ENCODE data around the gene IYD.

The IYD gene, protein sequence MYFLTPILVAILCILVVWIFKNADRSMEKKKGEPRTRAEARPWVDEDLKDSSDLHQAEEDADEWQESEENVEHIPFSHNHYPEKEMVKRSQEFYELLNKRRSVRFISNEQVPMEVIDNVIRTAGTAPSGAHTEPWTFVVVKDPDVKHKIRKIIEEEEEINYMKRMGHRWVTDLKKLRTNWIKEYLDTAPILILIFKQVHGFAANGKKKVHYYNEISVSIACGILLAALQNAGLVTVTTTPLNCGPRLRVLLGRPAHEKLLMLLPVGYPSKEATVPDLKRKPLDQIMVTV

DNA sequence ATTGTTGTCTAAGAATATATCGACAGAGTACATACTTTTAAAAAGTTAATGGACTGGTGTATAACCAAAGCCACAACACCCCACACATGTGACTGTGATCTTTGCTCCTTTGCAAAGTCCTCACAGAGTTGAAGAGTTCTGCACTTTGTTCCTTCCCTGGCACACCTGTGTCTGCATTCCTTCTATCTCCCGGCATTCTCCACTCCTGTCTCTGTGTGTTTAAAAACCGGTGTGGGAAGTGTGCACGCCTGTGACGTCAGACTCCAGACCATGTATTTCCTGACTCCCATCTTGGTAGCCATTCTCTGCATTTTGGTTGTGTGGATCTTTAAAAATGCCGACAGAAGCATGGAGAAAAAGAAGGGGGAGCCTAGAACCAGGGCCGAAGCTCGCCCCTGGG, at the start of gene IYD:
Gene IYD (plus strand): TSS at position 251 of the 400 bp plus-strand sequence. CDS start 20 bp downstream, at position 271.
- DNase-seq (ENCODE audit: low spot score): no peak

DNA sequence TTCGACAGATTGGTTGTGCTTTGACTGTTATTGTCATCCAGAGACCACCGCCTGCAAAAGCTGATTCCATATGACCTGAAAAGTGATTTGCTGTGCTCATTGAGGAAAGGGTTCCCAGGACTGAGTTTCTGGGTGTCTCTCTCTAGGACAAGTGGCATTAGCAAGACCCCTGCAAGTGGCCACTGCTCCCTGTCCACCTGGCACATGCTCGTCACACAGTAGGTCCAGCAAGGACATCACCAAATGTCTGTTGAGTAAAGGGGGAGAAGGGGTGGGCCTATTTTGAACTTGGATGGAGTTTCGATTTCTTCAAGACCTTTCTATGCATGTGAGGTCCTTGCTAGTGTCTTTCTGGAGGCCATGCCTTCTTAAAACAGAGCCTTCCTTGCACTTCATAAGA, 48.9 kb upstream of the IYD start:
- DNase-seq (ENCODE audit: low spot score): no peak

DNA sequence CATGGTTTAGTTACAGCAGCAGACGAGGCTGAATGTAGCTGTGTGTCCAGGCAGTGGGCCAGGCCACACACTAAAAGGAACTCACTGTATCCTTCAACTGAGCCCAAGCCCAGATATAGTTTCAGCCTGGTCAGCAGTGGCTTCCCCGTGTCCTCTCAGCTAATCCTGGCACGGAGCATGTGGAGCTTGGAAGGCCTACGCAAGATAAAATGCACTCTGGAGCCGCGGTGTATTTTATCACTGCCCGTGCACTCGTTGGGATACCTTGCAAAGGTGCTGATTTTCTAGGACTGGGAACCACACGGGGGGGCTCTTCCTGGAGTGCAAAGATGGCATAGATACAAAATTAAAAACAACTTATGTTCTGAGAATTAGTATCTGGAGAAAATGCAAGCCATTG, 48.4 kb upstream of the IYD start:
- DNase-seq (ENCODE audit: low spot score): no peak

DNA sequence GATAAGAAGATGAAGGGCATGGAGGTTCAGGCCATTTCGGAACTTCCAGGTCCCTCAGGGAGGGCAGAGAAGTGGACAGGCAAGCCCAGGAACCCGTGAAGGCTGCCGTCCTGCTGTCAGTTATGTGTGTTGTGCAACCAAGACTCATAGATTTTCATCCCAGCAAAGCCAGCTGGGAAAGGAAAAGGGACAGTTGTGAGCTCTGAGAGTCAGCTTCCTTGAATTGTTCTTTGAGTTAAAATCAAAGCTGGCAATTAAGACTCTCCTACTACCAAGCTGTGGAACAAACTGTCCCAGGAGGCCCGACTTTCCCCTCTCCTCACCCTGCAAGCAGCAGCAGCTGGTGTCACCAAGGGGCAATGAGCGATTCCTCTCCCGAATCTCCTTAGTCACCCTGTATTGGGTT, 46.3 kb upstream of the IYD start:
- DNase-seq (ENCODE audit: low spot score): no peak

DNA sequence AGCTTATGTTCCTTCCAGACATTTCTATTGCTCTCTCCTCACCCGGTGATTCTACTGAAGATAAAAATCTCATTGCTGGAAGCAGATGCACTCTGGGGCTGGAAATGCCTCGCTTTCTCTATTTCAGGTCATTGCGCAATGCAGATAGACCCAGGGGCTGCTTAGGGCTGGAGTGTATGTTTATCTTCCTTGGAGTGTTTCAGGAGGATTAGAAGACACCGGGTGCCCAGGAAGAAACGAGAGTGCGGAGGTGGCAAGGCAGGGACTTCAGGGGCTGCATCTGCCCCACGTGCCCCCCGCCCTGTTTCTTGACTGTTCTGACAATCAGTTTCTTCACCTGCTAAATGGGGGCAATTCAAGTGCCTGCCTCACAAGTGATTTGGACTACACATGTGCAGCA, 45.6 kb upstream of the IYD start:
- DNase-seq (ENCODE audit: low spot score): no peak

DNA sequence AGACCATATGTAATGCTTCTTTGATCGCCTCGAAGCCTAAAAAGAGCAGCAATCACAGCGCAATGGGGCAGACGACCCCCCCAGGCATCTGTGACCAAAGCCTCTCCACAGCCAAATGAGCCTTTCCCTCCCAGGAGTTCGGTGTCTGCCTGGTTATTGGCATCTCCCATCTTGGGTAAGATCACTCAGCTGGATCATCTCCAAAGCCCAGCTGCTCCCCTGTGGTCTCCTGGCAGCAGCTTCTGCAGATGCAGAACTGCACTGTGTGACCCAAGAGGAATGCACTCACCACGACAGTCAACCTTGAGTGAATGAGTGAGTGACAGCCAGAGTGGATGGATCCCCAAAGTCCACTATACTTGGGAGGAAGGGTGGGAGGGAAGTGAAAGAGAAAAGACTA, 44.8 kb upstream of the IYD start:
- DNase-seq (ENCODE audit: low spot score): no peak

DNA sequence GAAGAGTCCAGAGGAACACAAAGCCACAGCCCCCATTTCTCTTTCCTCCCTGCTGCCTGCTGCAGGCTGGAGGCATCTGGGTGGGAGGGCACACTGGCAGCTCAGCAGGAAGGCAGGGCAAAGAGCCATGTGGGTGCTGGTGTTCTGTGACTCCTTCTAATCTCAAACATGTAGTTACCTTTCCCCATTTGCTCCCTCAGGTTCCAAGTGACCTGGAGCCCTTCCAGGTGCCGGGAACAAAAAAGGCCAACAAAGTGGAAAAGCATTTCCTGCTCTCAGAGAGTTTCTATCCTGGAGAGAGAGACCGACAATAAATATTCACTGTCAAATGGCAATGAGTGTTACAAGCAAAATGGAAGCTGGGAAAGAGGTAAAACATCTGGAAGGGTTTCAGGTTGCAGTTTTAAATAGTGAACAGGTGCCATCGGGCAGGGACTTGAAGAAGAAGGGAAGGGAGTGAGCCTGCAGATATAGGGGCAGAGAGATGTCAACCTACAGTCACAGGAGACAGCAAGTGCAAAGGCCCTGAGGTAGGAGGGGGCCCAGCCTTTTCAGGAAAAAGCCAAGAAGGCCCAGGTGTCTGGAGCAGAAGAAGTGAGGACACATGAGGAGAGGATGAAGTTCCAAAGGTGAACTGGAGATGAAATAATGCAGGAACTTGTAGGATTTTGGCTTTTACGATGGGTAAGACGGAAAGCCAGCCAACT, 43.6 kb upstream of the IYD start:
- DNase-seq (ENCODE audit: low spot score): no peak

DNA sequence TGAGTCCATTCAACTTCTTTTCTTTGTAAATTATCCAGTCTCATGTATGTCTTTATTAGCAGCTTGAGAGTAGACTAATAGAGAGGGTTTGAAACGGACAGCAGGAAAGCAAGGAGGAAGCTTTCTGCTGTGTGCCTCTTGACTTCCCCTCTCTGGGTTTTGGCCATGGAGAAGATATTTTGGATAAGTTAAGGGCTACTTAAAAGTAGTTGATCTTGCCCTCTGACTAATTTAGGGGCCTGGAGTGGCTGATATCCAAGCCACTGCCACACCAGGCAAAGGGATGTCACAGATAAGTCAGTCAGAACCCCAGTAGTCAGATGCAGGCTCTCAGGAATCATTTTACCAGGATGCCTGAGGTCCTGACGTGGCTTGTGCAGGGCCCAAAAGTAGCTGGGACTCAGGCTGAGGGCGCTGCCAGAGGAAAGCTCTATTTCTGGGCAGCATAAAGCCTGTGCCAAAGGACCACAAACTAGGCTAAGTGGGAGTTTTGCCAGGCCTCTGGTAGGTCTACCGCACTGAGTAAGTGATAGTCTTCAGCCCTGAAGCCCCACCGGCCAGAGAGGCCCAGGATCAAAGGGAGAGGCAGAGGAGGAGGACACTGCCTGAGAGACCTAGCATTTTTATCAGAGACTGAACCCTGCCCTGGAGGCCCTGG, 41.6 kb upstream of the IYD start:
- DNase-seq (ENCODE audit: low spot score): no peak

DNA sequence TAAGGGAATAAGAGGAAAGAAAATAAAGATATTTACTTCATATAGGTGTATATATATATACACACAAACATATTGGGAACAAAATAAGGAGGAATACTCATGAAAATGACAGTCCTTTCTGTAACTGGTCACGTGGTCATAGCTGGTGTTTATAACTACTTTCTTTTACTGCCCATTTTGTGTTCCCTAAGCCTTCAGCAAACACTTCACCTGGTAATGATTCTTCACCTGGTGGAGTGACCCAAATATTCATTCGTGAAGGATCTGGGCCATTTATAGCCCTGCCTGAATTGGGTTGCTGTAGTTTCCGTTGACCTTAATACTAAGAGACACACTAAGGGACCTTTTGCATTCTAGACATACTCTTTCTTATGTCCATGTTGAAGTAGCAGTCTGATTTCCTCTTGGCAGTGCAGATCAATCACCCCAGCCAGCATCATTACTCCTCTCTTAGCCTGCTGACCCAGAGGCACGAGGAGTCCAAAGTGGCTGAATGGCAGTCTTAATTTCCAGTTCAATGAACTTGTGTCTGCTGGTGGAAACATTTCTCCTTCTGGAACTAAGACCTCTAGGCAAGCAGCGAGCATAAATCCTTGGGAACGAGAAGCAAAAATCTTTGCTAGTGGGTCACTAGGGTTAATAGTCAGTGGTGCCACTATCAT, 39.9 kb upstream of the IYD start:
- no peak for DNase-seq (ENCODE audit: low spot score)

DNA sequence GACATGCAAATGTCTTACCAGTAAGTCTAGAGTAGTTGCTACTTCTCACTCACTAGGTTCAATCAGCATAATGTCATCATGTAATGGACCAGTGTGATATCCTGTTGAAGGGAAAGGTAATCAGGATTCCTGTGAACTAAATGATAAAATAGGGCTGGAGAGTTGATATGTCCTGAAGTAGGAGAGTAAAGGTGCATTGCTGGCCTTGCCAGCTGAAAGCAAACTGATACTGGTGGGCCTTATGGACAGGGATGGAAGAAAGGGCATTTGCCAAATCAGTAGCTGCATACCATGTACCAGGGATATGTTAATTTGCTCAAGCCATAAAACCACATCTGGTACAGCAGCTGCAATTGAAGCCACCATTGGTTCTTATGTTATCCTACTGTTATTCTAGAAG, 37.5 kb upstream of the IYD start:
- no peak for DNase-seq (ENCODE audit: low spot score)

DNA sequence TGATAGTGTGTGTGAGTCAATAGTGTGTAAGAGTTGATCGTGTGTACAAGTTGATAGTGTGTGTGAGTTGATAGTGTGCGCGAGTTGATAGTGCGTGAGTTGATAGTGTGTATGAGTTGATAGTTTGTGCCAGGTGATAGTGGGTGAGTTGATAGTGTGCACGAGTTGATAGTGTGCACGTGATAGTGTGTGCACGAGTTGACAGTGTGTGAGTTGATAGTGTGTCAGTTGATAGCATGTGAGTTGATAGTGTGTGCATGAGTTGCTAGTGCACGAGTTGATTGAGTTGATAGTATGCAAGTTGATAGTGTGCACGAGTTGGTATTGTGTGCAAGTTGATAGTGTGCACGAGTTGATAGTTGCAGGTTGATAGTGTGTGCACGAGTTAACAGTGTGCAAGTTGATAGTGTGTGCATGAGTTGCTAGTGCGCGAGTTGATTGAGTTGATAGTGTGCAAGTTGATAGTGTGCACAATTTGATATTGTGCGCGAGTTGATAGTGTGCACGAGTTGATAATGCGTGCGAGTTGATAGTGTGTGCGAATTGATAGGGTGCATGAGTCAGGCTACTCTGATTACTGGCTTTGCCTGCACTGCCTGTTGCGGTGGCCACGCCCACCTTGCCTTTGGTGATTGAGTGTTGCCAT, 35.8 kb upstream of the IYD start:
- no peak for DNase-seq (ENCODE audit: low spot score)

DNA sequence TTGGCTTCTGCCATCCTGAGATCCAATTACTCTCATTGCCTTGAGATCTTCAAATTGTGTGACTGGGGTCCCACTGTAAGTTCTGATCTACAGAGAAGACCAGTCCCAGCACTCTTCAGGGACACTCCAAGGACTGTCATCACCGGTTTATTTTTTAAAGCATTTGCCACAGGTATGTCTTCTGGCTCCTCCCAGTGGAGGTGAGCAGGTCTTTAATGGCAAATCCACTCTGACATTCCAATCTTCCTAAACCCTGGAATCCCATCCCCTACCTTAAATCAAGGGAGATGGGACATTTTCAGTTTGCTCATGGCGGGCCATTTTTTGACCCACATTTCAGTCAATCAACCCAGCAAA, 35.2 kb upstream of the IYD start:
- no peak for DNase-seq (ENCODE audit: low spot score)

DNA sequence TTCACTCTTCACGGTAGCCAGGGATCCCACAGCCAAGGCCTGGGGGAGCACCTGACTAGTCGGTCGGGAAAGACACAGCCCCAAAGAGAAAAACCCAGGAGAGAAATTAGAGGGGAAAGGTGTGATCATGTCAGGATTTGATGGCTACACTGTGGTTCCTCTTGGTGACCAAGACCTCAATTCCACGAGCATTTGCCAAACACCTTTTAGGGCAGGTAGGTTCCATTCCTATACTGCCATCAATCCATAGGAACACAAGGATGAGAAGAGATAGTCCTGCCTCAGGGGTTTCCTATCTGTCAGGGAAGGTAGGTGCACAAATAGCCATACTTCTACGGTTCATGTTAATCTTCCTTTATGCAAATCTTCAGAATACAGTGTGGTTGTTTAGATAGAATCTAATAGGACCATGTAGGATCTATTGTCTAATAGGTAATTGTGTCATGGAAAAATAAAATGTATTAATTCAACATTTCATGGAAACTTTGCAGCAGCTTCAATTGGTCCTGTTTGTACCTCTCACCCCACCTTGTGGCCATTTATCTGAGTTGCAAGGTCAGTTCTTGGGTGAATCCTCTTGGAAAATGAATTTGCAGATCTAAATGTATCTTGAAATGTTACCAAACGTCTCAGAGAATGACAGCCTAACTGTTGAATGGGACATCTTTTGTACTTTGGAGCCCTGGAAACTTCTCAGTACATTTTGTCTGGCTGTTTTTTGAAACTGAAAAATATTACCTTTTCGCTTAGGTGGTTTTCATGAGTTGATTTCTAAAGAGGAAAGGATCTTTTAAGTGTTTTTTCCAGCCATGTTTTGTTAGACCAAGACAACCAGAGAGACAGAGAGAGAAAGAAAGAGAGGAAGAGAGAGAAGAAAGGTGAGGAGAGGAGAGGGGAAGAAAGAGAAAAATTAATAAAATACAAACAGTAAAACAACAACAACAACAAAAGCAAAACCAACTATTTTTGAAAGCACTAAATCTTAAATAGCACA, 33.7 kb upstream of the IYD start:
- peak; percentile 35 for DNase-seq (ENCODE audit: low spot score)

DNA sequence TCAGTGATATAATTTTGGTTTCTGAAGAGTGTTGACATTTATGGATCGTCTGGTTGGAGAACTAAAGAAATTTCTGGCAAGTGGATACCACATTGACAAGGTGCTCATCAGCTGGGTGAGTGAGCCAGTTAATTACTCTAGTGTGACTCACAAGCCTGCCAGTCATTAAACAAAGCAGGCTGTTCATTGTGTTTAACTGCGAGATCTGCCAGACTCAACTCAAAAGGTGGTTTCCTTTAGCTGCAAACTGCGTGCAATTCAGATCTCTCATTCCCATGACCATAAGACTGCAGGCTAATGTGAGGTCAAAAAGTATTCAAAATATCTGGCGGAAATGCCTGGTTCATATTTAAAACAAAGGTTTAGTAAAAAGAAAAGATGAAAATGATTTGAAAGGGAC, 32.5 kb upstream of the IYD start:
- DNase-seq (ENCODE audit: low spot score): no peak

DNA sequence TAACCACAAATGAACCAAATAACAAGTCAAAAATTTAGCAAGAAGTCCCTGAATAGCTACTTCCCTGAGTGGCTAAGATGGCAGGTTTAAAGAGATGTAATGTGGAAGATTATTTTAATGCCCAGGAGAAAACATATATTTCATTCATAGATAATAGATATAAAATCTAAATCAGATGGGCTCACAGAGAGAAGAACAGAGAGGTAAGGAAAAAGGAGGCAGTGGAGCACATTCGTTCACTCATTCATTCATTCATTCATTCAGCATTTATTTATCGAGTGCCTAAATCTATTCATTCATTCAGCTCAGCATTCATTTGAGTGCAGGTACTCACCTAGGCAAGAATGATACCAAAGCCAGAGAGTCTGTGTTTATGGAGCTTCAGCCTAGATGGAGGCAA, 32.1 kb upstream of the IYD start:
- no peak for DNase-seq (ENCODE audit: low spot score)

DNA sequence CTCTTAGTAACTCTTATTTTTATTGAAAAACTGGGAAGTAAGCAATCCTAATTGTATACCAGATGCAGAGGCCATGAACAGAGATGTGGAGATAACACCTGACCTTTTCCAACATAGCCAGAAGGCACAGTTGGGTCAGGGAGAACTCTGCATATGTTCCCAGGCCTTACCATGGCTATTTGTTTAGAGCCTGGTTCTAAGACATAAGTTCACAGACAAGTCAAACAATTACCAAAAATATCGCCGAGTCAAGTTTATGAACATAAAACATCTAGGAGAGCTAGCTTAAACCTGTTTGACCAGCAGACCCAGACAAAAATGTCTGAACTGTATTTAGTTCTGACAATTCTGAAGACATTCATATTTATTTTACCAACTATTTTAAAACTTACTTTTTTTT, 26.7 kb upstream of the IYD start:
- no peak for DNase-seq (ENCODE audit: low spot score)

DNA sequence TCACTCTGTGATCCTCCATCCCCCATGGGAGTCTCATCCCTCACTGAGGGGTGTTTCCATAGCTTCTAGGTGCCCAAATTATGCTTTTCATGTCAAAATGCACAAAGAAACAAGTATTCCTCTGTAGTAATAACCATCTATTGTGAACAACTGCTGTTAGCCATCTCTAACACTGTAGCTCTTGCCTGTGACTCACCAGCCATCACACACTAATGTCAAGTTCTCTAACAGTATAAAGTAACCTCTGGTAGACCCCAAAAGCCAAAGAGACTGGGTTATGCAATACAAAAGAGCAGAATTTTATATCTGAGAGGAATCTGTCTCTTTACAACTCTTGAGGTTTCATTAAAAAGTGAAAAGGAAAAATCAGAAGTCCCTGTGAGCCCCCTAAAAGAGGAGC, 25.4 kb upstream of the IYD start:
- DNase-seq (ENCODE audit: low spot score): no peak

DNA sequence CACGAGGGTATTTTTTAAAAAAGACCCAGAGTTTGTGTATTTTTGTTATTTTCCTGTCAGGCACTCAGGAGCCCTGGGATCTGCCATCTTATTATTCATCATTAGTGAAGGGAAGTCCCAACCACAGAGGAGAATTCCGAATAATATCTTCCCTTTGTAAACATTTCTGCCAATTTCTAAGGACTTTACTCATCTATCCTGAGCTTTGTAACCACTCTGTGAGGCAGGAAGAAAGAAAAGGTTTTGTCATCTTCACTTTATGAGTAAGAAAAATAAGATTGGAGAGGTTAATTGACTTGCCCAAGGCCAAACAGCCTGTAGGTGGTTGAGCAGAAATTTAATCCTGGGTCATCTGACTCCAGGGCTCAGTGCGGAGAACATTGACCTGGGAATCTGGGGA, 23.0 kb upstream of the IYD start:
- DNase-seq (ENCODE audit: low spot score): no peak

DNA sequence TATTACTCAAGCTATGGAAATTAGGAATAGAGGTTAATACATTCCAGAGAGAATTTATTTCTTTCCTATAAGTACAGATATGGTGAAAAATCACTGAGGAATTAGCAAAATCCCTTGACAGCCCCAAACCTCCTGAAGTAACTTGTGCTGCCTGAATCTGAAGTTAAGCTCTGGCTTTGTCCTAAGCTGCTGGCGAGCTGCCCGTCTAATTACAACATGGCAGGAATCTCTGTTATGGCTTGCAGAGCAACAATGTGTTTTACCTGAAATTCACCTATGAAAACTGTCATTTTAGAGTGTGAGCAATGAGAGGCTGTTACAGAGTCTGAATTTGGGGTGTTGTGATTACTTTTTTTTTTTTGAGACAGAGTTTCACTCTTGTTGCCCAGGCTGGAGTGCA, 22.5 kb upstream of the IYD start:
- no peak for DNase-seq (ENCODE audit: low spot score)

DNA sequence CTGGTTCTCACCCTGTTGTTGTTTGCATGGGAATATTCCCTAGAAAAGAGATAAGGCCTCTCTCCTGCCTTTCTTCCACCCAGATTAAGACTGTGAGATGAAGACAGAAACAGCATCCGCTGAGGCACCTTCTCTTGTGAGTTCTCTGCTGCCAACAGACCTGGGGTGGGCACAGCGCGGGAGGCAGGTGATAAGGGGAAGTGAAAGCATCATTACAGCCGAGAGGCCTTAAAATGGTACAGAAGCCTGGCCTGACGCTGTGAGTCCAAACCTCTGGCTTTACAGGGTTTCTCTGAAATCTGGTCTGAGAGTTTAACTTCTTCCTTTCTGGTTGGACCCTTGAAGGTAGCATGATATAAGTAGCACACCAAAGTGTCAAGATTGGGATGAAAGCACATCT, 21.0 kb upstream of the IYD start:
- DNase-seq (ENCODE audit: low spot score): no peak

DNA sequence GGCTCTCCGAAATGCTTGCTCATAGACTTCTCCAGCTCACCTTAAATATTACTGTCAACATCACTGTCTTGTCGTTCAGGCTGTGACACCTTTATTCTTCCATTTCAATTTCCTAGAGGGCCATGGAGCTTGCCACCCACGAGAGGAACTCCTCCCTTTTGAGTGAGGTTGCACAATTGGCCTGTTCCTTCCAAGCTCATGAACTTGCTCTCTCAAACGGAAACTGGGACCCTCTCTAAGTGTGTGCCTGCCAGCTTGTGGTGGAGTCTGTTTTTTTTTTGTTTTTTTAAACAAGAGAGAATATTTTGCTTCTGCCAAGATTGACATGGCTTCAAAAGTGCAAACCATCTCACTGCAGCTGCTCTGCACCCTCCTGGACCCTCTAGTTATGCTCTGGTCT, 19.3 kb upstream of the IYD start:
- no peak for DNase-seq (ENCODE audit: low spot score)
